Measurements from ENCODE around the gene ACTR6. TPM values are rescaled to one million over a fixed set of nuclear protein-coding genes. Genes with fewer than 3 reads are reported as not detected.

The ACTR6 gene
- total and polyA plus RNA-seq, 10 of the 15 experiments (the other 5 are each of a cell fraction or from before 2014, with no cell fraction given): 17.4 to 62.4 (median 40.5) TPM

GRCh38 chr12:100200463-100201181 lies at the start of gene ACTR6 (continued):
- TF ChIP-seq, protein P1, sequence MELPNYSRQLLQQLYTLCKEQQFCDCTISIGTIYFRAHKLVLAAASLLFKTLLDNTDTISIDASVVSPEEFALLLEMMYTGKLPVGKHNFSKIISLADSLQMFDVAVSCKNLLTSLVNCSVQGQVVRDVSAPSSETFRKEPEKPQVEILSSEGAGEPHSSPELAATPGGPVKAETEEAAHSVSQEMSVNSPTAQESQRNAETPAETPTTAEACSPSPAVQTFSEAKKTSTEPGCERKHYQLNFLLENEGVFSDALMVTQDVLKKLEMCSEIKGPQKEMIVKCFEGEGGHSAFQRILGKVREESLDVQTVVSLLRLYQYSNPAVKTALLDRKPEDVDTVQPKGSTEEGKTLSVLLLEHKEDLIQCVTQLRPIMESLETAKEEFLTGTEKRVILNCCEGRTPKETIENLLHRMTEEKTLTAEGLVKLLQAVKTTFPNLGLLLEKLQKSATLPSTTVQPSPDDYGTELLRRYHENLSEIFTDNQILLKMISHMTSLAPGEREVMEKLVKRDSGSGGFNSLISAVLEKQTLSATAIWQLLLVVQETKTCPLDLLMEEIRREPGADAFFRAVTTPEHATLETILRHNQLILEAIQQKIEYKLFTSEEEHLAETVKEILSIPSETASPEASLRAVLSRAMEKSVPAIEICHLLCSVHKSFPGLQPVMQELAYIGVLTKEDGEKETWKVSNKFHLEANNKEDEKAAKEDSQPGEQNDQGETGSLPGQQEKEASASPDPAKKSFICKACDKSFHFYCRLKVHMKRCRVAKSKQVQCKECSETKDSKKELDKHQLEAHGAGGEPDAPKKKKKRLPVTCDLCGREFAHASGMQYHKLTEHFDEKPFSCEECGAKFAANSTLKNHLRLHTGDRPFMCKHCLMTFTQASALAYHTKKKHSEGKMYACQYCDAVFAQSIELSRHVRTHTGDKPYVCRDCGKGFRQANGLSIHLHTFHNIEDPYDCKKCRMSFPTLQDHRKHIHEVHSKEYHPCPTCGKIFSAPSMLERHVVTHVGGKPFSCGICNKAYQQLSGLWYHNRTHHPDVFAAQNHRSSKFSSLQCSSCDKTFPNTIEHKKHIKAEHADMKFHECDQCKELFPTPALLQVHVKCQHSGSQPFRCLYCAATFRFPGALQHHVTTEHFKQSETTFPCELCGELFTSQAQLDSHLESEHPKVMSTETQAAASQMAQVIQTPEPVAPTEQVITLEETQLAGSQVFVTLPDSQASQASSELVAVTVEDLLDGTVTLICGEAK (IDR thresholded peaks at IDR 0.05; ENCODE audit: borderline replicate concordance): peak; percentile 93
- TF ChIP-seq STAT3 (IDR thresholded peaks at IDR 0.05; ENCODE audit: low read depth, low read length): 0 out of 2 replicates have a peak, but pooled peaks have one; percentile 45
- TF ChIP-seq ATF2 (IDR thresholded peaks at IDR 0.05; ENCODE audit: low read length): peak; percentile 83
- no peak for TF ChIP-seq NFXL1 (IDR thresholded peaks at IDR 0.05; ENCODE audit: borderline replicate concordance)
- no peak for TF ChIP-seq SREBF2 (IDR thresholded peaks at IDR 0.05; ENCODE audit: low read length)
- TF ChIP-seq JUND (IDR thresholded peaks at IDR 0.05; ENCODE audit: low read depth, low read length): no peak
- TF ChIP-seq ZNF274 (IDR thresholded peaks at IDR 0.05; ENCODE audit: insufficient read depth, insufficient read length): no peak
- TF ChIP-seq RELB (IDR thresholded peaks at IDR 0.05; ENCODE audit: low read depth): peak; percentile 63
- TF ChIP-seq, protein P2, sequence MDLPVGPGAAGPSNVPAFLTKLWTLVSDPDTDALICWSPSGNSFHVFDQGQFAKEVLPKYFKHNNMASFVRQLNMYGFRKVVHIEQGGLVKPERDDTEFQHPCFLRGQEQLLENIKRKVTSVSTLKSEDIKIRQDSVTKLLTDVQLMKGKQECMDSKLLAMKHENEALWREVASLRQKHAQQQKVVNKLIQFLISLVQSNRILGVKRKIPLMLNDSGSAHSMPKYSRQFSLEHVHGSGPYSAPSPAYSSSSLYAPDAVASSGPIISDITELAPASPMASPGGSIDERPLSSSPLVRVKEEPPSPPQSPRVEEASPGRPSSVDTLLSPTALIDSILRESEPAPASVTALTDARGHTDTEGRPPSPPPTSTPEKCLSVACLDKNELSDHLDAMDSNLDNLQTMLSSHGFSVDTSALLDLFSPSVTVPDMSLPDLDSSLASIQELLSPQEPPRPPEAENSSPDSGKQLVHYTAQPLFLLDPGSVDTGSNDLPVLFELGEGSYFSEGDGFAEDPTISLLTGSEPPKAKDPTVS (IDR thresholded peaks at IDR 0.05; ENCODE audit: low read depth, low read length): no peak
- TF ChIP-seq STAT1 (conservative IDR thresholded peaks at IDR 0.05): no peak
- TF ChIP-seq, protein P3, sequence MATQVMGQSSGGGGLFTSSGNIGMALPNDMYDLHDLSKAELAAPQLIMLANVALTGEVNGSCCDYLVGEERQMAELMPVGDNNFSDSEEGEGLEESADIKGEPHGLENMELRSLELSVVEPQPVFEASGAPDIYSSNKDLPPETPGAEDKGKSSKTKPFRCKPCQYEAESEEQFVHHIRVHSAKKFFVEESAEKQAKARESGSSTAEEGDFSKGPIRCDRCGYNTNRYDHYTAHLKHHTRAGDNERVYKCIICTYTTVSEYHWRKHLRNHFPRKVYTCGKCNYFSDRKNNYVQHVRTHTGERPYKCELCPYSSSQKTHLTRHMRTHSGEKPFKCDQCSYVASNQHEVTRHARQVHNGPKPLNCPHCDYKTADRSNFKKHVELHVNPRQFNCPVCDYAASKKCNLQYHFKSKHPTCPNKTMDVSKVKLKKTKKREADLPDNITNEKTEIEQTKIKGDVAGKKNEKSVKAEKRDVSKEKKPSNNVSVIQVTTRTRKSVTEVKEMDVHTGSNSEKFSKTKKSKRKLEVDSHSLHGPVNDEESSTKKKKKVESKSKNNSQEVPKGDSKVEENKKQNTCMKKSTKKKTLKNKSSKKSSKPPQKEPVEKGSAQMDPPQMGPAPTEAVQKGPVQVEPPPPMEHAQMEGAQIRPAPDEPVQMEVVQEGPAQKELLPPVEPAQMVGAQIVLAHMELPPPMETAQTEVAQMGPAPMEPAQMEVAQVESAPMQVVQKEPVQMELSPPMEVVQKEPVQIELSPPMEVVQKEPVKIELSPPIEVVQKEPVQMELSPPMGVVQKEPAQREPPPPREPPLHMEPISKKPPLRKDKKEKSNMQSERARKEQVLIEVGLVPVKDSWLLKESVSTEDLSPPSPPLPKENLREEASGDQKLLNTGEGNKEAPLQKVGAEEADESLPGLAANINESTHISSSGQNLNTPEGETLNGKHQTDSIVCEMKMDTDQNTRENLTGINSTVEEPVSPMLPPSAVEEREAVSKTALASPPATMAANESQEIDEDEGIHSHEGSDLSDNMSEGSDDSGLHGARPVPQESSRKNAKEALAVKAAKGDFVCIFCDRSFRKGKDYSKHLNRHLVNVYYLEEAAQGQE (IDR thresholded peaks at IDR 0.05; ENCODE audit: low read depth, low read length): no peak
- no peak for TF ChIP-seq SREBF1 (IDR thresholded peaks at IDR 0.05; ENCODE audit: low read length)
- peak; percentile 34 for TF ChIP-seq SIX5 (IDR thresholded peaks at IDR 0.05; ENCODE audit: low read depth, low read length, severe bottlenecking)

Data from GM12878 (cell line).